NCI-H2081 (cell line): Measurements from ENCODE around the gene BOK.
"Not testable (repeated sequence)": the region's sequence is repeated elsewhere in the genome, so short reads cannot be mapped to it uniquely, and the experiment has no call there.

Source experiments
- DNase-seq, 2 experiments: peaks; one replicate each; lab custom pipeline; 2025; lab: John Stamatoyannopoulos, UW

The BOK gene

DNA sequence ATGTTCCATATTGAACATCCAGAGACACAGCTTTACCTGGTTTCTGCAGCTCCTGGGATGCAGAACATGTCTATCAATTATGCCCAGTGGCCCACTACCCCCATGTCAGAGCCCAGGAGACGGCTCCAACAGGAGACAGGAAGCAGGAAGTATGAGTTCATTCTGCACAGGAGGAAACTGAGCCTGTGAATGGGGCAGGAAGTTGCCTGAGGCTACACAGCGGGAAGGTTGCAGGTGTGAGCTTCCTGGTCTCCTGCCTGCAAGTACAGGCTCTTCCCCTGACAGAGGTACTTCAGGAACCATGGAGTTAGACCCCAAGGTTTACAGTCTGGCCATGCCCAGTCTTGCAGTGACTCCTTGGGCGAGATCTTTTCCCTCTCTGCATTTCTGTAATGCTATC is 2.8 kb upstream of the BOK start:
- peak in 1 of 2 experiments; percentile 69 for DNase-seq

DNA sequence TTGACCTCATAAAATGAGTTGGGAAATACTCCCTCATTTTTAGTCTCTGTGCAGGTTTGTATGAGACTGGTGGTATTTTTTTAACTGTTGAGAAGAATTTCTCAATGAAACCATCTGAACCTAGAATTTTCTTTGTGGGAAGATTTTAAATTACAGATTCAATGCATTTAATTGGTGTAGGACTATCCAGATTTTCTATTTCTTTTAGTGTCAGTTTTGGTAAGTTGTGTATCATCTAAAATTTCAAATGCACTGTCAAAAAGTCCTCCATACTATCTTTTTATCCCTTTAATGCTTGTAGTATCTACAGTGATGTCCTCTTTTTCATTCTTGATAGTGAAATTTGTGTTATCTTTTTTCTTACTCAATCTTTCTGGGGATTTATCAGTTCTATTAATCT is 1.8 kb upstream of the BOK start:
- no peak for DNase-seq

DNA sequence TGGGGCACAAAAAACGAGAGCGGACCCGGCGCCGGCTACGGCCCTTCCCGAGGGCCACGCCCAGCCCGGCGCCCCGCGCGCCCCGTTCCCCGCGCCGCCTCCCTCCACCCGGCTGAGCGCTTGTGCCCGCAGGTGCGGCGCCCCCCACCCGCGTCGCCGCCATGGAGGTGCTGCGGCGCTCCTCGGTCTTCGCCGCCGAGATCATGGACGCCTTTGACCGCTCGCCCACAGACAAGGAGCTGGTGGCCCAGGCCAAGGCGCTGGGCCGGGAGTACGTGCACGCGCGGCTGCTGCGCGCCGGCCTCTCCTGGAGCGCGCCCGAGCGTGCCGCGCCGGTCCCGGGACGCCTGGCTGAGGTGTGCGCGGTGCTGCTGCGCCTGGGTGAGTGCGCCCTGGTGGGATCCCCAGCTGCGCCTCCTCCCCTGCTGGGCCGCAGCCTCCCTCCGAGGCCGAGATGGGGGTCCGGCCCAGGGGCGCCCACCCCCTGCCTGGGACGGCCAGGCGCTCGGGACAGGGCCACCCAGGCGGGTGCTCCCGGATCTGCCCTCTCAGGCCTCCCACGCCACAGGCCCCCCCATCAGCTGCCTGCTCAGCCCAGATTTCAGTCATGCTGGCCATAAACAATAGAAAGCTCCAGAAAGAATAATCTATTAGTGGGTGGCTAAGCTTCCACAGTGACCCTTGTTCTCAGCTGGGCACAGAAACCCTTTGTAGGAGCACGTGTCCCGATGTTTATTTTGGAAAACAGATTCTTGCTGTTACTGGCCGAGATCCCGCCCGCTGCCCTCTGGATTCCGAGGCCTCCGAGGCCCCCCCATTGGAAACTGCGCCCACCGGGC is 997 bp downstream of the BOK start:
- DNase-seq: no peak

DNA sequence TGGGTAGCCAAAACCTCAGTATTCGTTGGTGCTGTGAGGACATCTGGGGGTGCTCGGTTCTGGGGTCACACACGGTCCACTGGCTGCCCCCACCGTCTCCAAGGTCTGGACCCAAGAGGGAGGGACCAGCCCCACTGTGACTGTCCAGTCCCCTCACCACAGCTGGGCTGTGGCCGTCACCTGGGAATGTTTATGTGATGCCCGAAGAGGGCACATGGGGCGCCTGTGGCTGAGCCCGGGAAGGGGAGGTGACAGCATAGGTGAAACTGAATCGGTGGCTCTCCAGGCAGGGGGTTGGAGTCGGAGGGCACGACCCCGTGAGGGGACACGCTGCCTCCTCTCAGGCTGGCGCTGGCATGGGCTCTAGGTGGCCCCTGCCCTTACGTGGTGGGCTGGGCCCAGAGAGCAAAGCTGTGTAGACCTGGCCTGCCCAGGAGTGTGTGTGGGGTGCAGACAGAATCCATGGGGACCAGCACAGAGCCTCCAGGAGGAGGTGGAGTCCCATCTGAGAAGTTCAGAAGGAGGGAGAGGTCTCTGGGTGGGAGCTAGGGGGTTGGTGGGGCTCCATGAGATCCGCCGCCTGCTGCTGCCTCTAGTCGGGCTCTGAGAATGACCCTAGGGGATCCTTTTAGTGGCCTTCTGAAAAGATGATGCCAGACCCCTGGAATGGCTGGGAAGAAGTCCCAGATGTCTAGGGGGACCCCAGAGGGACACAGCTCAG is 1.8 kb downstream of the BOK start:
- DNase-seq: no peak

DNA sequence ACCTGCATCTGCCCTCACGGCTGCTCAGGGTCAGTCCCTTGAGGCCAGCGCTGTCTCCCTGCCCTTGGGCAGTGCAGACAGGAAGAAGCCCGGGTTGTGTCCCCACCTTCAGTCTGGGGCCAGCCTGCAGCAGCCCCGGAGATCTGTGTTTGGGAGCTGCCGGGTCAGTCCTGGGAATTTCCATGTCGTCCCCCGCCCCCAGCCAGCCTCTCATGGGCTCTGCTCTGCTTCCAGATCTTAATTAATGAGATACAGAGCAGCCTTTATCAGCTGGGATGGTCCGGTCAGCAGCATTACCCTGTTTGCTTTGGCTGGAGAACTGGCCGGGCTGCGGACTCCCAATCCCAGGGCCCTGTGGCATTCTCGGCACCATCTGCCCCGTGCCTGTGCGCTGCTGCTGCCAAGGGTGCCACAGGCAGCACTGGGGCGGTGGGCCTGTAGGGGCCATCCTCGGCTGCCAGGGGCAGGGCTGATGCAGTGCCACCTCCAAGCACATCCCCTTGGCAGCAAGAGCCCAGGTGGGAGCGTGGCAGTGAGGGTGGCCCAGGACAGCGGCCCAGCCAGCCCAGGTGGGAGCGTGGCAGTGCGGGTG is 2.4 kb downstream of the BOK start:
- no peak for DNase-seq

DNA sequence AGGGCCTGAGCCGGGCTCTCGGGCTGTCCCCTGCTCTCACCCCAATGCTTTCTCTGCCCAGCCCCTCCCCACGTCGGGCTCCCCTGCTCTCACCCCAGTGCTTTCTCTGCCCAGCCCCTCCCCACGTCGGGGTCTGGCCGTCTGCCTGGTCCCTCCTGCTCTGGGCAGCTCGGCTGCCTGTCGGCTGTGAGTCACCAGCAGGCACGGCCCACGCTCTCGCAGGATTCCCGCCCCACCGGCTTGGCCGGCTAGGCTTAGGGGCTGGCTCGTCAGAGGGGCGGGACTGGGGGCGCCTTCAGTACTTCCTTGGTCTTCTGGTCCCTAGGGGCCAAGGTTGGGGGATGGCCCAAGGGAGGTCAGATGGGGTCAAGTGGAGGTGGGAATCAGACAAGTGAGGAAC is 3.3 kb downstream of the BOK start:
- no peak for DNase-seq

DNA sequence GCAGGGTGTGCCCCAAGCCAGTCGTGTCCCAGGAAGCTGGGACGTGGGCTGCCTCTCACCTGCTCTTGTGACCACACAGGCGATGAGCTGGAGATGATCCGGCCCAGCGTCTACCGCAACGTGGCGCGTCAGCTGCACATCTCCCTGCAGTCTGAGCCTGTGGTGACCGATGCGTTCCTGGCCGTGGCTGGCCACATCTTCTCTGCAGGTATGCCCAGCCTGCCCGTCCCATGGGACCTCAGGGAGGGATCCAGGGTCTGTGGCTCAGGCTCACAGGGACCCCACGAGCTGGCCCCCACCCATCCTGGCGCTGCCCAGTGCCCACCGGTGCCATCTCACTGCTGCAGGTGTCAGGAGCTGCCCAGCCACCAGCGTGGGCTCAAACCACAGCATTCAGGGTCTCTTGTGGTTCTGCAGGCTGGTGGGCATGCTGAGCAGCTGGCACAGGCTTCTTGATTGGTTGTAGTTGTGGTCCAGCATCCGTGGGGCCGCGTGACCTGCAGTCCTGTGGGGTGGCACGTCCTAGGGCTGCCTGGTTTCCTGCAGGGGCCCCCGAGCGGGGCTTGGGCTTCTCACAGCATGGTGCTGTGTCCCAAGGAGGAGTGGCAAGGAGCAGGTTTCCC is 3.8 kb downstream of the BOK start:
- DNase-seq: no peak

DNA sequence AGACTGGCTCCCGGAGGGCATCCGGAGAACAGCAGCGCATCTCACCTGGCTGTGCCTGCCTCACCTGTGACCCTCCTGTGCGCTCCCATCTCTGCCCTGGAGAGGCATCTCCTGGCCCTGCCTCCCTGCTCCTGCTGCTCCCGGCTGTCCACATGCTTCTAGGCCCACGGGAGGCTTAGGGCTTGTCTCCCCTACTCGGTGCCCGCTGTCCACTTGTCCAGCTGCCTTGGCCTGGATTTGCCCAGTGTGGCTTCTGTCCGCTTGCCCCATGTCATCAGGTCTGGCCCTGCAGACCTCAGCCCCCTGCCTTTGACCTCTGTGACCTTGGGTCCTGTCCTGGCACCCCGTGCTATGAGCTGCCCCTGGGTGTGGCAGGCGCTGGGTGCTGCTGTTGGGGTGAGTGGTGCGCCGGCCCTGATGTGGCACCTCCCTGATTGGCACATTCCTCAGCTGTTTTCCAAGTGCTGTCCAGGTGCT is 4.5 kb downstream of the BOK start:
- DNase-seq: no peak

DNA sequence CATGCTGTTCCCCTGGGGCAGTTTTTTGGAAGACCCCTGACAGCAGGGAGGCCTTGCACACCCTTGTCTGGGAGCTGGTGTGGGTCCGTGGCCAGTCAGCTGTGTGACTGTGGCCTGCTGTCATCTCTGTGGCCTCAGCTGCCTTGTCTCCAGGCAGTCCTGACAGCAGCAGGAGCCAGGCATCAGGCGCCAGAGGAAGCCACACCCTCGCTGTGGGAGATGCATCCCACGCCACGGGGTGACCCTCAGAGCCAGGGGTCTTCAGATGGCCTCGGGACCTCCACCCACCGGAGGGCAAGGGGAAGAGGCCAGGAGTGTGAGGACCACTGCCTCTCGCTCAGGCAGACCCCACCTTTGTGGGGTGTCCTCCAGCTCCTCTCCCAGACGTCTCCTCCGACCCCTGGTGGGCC is 5.0 kb downstream of the BOK start:
- DNase-seq: no peak

DNA sequence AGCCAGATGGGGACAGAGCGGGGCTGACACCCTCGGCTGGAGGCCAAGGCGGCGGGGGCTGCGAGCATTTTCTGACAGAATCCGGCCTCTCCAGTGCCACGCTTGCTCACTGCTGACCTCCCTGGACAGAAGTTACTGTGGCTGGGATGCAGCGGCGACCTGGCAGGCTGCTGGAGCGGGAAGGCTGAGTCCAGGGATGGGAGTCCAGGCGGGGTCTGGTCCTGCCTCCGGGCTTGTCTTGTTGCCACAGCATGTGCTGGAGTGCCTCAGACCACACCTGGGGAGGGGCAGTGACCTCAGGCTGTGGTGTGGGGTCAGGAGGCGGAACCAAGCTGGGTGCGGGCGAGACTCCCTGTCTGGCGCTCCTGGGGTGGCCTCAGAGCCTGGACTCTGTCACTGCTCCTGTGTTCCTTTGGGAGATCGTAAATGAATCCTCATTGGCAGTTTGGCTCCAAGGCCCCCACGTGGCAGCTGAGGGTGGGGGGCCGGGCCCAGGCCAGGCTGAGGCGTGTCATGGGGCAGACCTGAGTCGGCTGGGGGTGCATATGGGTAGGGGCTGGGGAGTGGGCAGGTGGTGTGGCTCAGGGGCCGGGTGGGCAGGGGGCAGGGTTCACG is 5.5 kb downstream of the BOK start:
- no peak for DNase-seq

DNA sequence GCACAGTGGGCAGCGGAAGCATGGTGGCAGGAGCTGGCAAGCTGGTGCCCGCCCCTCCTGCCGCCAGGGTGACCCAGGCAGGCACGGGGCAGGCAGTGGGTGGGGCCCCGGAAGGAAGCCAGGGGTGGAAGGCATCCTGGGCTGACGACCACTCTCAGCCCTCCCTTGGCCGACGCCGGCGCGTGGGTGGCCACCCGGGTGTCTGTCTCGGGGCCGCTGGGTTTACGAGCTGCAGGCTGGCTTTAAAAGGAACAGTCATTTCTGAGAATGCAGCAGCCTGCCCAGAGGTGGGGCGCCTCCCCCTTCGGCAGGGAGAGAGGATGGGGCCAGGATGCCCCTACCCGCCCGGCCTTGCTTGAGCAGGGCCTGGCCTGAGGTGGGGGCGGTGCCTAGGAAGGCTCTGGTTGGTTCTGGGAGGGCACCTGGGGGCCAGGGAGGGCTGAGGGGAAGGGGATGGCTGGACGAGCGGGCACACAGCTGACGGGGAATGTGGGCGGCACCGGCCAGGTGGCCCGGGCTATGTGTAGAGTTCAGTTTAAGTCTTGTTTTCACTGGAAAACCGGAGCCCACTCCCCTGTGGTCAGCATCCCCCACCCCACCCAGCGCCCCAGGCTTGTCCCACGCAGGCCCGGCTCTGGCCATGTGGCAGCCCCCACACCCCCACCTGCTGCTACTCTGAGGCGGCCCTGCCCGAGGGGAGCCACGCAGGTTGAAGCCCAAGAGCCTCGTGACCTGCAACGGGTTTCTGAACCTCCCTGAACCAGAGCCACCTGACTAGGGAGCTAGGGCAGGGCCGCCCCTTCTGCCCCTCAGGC is 6.3 kb downstream of the BOK start:
- DNase-seq: no peak

DNA sequence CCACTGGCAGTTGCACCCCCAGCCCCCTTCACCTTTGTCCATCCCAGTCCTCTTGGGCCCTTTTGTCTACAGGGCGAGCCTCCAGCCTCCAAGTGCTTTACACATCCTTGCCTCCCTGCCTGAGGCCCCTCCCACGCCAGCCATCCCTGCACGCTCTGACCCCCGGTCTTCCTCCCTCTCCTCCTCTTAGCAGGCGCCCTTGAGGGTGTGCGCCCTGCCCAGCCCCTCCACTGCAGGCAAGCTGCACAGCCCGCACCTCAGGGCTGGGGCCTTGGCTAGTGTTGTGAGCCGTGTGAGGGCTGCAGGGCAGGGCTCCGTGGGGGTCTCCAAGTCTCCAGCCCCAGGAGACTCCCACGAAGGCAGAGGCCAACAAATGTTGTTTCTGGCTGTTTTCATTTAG is 6.9 kb downstream of the BOK start:
- DNase-seq: no peak

DNA sequence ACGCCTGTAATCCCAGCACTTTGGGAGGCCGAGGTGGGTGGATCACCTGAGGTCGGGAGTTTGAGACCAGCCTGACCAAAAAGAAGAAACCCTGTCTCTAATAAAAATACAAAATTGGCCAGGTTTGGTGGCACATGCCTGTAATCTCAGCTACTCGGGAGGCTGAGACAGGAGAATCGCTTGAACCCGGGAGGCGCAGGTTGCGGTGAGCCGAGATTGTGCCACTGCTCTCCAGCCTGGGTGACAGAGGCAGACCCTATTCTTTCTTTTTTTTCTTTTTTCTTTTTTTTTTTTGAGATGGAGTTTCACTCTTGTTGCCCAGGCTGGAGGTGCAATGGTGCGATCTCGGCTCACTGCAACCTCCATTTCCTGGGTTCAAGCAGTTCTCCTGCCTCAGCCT is 7.5 kb downstream of the BOK start:
- DNase-seq: not testable (repeated sequence)

DNA sequence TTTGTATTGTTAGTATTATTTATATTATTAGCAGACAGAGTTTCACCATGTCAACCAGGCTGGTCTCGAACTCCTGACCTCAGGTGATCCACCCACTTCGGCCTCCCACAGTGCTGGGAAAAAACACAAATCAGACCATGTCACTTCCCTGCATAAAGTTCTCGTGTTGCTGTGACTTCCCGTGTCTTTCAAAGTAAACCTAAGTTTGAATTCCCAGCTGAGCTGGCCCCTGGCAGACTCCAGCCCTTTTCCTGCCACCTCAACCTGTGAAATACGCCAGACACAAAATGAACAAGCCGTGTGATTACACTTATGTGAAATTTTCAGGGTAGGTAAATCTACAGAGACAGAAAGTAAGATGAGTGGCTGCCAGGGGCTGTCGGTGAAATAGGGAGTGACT is 7.9 kb downstream of the BOK start:
- no peak for DNase-seq

DNA sequence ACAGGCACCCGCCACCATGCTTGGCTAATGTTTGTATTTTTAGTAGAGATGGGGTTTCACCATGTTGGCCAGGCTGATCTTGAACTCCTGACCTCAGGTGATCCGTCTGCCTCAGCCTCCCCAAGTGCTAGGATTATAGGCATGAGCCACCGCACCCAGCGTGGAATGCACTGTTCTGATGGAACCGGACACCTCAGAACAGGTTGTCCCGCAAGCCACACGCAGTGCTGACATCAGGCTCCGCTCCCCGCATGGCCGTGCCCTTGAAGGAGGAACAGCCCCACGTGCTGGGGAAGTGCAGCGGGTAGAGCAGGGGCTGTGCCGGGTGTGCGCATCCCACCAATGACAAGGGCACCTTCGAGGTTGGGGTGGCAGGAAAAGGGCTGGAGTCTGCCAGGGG is 8.7 kb downstream of the BOK start:
- DNase-seq: not testable (repeated sequence)

DNA sequence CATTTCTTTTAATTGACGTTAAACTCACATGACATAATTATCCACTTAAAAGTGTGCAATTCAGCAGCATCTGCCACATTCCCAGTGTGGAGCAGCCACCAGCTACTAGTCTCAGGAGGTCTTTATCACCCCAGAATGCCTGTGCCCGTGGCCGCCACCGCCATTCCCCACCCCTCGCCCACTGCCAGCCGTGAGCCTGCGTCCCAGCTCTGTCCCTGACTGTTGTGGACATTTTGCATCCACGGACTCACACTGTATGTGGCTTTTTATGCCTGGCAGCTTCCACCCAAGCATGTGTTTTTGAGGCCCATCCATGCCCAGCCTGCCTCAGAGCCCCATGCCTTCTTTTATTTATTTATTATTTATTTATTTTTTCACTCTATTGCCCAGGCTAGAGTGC is 9.2 kb downstream of the BOK start:
- no peak for DNase-seq

DNA sequence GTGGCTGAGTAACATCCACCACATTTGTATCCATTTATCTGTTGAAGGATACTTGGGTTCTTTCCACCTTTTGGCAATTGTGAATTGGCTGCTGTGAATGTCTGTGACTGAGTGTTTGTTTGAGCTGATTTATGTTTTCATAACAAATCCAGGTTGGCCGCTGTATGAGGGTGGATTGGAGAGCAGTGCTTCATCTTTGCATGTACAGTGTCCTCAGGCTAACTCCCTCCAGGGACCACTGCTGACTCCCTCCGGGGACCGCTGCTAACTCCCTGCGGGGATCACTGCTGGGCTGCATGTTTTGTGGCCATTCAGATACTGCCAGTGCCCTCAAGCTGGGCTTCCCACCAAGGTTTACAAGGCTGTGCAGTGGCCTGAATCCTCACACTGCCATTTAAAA is 10.2 kb downstream of the BOK start:
- DNase-seq: peak in 1 of 2 experiments; percentile 6

DNA sequence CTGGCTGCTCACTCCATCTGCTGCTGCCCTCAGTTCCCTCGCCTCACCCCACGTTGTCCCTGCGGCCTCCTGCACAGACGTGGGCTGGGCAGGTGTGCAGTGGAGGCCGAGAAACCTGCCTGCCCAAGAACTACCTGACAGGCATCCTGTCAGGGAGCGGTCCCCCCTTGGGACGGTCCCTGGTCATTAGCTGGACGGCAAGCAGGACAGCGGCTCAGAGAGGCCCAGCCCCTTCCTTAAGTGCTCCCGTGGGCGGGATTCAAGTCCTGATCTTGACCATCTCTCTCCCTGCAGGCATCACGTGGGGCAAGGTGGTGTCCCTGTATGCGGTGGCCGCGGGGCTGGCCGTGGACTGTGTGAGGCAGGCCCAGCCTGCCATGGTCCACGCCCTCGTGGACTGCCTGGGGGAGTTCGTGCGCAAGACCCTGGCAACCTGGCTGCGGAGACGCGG is 11.3 kb downstream of the BOK start:
- no peak for DNase-seq

DNA sequence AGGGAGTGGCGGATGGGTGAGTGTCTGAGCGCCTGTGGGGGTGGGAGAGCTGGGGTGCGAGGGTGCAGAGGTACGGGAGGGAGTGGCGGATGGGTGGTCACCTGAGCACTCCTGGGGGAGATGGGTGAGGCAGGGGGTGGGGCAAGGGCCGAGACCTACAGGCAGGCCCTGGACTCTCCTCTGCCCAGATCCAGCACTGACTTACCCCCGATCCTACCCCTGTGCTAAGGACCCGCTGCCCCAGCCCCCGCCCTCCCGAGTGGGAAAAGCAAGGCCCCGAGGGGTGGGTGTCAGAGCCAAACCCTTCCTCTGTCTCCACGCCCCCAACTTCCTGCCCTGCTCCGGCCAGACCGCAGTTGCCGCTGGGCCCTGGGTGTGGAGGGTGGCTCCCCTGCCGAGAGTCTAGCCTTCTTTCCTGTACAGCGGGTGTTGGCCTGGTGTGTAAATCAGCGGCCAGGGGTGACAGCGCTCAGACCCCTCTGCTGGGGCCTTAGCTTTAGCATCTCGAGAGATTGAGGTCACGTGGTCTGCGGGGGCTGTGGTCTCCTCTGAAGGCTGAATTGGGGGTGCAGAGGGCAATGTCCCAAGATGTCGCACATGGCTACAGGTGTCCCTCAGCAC is 12.5 kb downstream of the BOK start:
- DNase-seq: no peak

DNA sequence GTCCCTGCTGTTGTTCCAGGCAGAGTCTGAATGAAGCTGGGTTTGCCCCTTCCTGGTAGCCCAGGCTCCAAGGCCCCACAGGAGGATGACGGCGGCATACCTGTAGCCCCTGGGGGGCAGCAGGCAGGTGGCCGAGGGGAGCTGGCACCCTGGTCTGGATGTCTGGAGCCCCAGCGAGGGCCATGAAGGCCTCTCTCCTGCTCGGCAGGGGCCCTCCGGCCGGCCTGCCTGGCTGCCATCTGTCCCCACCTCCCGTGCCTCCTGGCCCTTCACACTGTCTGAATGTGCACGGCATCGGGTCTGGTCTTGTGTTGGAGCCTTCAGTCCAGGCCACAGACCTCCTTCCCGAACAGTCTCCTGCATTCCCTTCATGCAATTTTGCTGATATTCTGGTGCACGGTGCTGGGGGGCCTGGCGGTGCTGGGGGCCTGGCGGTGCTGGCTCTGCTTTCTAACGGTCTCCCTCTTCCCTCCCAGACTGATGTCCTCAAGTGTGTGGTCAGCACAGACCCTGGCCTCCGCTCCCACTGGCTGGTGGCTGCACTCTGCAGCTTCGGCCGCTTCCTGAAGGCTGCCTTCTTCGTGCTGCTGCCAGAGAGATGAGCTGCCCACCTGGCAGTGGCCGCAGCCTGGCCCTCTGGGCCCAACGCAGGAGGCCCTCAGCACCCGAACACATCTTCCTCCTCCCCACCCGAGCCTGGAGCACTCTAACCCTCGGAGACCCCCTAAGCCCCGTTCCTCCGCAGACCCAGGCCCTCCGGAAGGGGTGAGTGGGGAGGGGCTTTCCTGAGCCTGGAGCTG is 13.5 kb downstream of the BOK start:
- no peak for DNase-seq
